ENCODE results near the gene LY86. TPM values are rescaled to one million over a fixed set of nuclear protein-coding genes. Genes with fewer than 3 reads are reported as not detected.

Gene LY86
- total RNA-seq, 1 experiment from 2014 or later = not detected

- Histone ChIP-seq H3K79me1 (ENCODE audit: insufficient read depth, low read depth, low read length, poor library complexity, severe bottlenecking) (no peaks in the 10 kb centered on the region), H4K20me1 (ENCODE audit: control insufficient read depth, insufficient read depth, insufficient read length) (no peaks in the 10 kb centered on the region), H2BK5ac (ENCODE audit: insufficient read length, low read length) (no peak overlapping the region), H4K91ac (ENCODE audit: insufficient read length, low read depth, low read length) (no peak overlapping the region), H3K79me2 (ENCODE audit: insufficient read depth, low read length) (no peaks in the 10 kb centered on the region), H4K5ac (ENCODE audit: insufficient read length, low read depth, low read length) (no peak overlapping the region), H2AK5ac (ENCODE audit: insufficient read length, low read length) (no peak overlapping the region), H3K27ac (ENCODE audit: insufficient read length, low read depth, low read length) (no peak overlapping the region), H2BK15ac (ENCODE audit: low read depth, low read length) (no peak overlapping the region), H3K23ac (ENCODE audit: insufficient read length, low read depth, low read length) (no peak overlapping the region), H4K8ac (replicated peaks; ENCODE audit: insufficient read length, low read depth, low read length) (peak overlapping the region; percentile 71), H3K56ac (ENCODE audit: insufficient read length, low read depth, low read length) (no peak overlapping the region), H3K9me3 (ENCODE audit: control insufficient read depth, low read depth, low read length) (no peaks in the 10 kb centered on the region), H2BK120ac (ENCODE audit: low read depth, low read length, poor library complexity, severe bottlenecking) (no peak overlapping the region), H2BK12ac (ENCODE audit: insufficient read length, low read depth, low read length) (no peak overlapping the region), H3K9ac (ENCODE audit: extremely low read depth, insufficient read length, low read length) (no peak overlapping the region), H3T11ph (ENCODE audit: low read length) (no peak overlapping the region), H3K4ac (ENCODE audit: low read depth, low read length) (no peak overlapping the region), H3K18ac (ENCODE audit: insufficient read length, low read depth, low read length) (no peak overlapping the region), H2AFZ (ENCODE audit: low read length) (no peak overlapping the region), H3K4me2 (ENCODE audit: insufficient read depth, insufficient read length, low read length) (no peak overlapping the region), H3K4me1 (ENCODE audit: insufficient read depth, low read length) (no peaks in the 10 kb centered on the region), H2BK20ac (ENCODE audit: low read depth, low read length, poor library complexity, severe bottlenecking) (no peak overlapping the region), H3K23me2 (ENCODE audit: insufficient read length, low read depth, low read length, poor library complexity, severe bottlenecking) (no peaks in the 10 kb centered on the region), H3K27me3 (ENCODE audit: insufficient read depth, low read length) (no peaks in the 10 kb centered on the region), H3K14ac (ENCODE audit: insufficient read depth, low read length) (no peak overlapping the region)
- no peak for DNase-seq
- no peaks in the 10 kb centered on the region for H3K4me1 Mint-ChIP-seq
- no CpG with 5 or more reads among the region's 13 CpGs for WGBS (ENCODE audit: extremely low coverage, insufficient read length, low lambda C conversion rate)
- no peak for TF ChIP-seq CTCF (conservative IDR thresholded peaks at IDR 0.05)
- peaks cover 0 to 1% (median 0%) of the 10 kb centered on the region in 3 experiments; a peak in 2 of 7 replicates for H3K36me3 Mint-ChIP-seq (ENCODE audit: insufficient read depth in 1 of 3, low read depth in 3 of 3)
- peaks cover under 1% of the 10 kb centered on the region in 2 experiments; a peak in 3 of 5 replicates for H3K9me3 Mint-ChIP-seq
- no peak overlapping the region for H3K4me3 Mint-ChIP-seq
- no peak overlapping the region for H3K27ac Mint-ChIP-seq
- H3K27me3 Mint-ChIP-seq (ENCODE audit: low read depth) = peaks cover 19% of the 10 kb centered on the region
Measured at GRCh38 chr6:6569096-6569810, 19.3 kb upstream of the LY86 start.

Measured in H9 (cell line).